Stimulated activated CD8-positive, alpha-beta memory T cell treated with anti-CD3 and anti-CD28 coated beads, Interleukin-12 subunit alpha, Interleukin-12 subunit beta, amount 100 ng/mL, for 4 hours (primary cell): Measurements from ENCODE around the gene ARHGEF37.
"Not testable (repeated sequence)": the region's sequence is repeated elsewhere in the genome, so short reads cannot be mapped to it uniquely, and the experiment has no call there.

ENCODE experiments used
- DNase-seq: peaks from one replicate; pipeline ENCODE4 v3.0.0-alpha.2; 2020; ENCODE audit warnings: low read depth

The ARHGEF37 gene

DNA sequence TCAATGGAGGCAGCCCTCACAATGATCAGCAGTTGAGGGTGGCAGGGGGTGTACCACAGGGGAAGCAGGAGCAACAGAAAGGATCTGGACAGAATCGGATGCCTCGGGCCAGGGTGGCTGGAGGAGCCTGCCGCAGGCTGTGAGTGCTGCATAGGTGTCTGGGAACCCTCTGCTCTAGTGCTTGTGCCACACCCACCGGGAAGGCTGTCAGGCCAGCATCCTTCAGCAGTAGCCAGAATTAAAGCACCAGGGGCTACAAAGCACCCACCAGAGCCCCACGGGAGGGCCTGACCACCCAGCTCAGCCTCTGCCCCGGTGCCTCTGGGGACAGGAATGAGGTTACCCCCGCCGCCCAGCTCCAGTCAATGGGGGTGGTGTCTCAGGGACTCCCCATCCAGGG is 49.0 kb downstream of the ARHGEF37 start:
- DNase-seq, result no peak

DNA sequence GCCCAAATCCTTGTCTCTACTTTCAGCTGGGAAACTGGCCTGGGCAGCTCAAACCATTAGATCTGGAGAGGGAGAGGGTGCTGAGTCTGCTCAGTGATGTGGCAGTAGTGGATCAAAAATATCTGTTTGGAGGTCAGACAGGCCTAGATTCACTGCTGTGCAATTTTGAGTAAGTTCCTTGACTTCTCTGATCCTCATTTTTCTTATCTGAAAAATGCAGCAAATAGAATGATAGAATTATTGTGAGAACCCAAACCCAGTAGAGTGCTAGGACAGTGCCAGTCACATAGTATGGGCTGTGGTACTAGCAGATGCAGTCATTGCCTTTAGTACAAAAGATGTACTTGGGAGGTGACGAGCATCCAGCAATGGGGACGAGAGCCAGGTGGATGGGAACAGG is 50.2 kb downstream of the ARHGEF37 start:
- no peak for DNase-seq

DNA sequence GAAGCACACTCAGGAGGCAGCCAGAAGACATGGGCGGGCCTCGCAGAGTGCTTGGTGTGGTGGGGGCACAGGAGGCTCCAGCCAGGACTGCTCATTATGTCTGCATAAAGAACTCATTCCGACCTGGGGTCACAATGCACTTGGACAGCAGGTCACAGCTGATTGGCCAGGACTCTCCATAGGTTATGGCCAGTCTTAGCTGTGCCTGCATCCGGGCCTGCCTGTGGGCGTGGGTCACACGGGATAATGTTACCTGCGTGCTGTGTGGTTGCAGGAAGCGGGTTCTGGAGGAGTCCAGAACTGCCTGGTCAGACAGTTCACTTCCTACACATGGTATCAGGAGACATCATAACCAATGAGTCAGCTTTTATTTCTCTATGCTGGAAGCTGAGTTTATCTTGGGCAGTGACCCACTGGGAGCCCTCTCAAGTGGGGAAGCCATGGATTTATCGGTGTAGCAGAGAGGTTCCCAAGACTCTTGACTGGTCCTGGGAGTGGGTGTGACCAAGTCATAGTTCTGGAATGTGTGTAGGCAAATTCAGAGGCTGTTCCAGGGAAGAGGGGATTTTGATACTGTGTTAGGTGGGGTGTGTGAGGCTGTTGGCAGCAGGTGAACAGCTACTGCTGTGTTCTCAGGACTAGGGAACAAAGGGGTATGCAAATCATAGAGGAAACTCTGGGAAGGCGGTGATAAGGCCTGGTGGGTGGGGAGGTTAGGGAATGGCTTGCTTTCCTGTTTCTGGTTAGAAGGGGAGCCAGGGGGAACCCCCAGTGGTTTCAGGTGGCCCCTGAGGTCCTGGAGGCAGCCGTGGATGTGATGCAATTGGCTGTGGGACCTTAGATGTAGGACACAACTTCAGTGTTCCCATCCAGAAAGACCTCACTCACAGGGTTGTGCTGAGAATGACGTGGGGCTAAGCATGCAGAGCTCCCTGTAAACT is 51.3 kb downstream of the ARHGEF37 start:
- no peak for DNase-seq

DNA sequence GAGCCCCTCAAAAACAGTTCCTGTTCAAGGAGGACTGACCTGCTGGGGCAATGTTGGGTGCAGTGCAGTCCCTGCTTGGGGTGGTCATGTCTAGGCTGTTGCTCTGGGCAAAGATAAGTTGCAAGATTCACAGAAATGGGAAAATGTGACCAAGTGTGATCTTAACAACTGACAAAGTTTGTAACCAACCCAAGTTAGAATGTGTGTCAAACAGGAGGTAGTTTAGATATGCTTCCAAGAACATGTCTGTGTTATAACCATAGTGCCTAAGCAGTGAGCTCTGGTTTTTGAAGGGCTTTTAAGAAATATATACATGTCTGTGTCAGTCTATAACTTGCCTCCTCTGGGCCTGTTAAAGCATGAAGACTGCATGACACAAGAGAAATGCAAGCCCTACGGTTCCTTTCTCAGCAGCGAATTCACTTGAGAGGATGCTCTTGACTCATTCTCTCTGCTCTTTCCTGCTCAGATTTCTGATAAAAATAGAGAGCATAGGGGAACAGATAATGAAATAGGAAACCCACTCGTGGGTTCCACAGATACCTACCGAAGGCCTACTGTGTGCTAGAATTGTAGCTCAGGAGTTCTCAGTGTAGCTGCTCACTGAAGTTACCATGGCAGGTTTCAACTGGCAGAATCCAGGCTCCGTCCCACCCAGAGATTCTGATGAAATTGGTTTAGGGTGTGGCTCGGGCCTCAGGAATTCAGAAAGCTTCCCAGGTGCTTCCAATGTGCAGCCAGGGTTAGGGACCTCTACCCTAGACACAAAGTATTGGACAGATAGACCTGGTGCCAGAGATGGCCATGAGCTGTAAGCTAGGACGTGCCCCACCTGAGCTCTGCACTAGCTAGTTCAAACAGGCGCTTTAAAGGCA is 52.4 kb downstream of the ARHGEF37 start:
- no peak for DNase-seq

DNA sequence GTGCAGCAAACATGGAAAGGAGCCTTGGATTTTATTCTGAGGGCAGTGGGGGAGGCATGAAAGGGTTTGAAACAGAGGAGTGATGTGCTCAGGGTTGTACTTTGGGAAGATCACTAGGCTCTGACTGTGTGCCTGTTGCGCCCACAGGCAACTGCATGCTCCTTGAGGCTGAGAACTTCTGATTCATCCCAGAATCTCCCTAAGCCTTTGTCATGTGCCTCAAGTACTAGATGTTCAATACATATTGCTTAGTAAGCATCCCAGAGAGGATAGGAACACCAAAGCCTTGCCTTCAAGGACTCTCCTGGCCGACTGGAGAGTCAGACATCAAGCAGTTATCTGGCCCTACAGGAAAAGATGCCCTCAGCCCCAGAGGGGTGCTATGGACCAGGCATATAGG is 54.1 kb downstream of the ARHGEF37 start:
- no peak for DNase-seq

DNA sequence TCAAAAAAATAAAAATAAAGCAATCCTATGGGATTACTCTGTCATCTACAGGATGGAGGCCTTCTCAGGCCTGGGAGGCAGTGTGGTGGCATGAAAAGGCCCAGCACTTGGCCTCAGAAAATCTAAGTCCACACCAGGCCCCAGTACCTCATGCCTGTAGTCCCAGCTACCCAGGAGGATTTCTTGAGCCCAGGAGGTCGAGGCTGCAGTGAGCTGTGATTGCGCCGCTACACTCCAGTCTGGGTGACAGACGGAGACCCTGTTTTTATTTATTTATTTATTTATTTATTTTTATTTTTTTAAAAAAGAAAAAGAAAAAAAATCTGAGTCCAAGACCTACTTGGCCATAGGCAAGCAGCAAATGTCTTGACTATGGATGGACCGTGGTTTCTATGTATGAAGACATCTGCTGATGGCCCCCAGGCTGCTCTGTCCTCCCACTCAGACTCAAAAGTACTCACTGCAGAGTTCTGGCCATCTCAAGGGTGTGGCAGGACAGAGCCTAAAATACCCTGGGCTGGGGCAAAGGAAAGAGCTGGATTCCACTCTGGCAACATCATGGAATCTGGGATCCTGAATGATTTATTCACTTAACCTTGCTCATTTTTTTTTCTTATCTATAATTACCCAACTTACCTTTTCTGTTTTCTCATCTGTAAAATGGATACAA is 55.0 kb downstream of the ARHGEF37 start:
- DNase-seq, result no peak

DNA sequence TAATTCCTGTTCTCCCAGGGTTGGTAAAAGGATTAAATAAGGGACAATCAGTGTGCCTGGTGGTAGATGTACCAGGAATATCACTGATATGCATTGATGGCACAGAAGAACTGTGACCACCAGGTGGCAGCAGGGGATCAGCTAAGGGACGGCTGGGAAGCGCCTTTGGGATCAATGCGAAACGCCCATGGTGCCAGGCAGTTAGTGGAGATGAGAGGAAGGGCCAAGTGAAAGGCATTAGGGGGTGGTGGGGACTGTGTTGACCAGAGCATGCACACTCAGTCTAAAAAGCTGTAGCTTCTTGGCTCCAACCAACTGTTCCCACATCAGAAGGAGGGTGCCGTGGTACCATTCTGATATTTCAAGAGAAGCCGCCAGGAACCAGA is 55.6 kb downstream of the ARHGEF37 start:
- peak; percentile 33 for DNase-seq

DNA sequence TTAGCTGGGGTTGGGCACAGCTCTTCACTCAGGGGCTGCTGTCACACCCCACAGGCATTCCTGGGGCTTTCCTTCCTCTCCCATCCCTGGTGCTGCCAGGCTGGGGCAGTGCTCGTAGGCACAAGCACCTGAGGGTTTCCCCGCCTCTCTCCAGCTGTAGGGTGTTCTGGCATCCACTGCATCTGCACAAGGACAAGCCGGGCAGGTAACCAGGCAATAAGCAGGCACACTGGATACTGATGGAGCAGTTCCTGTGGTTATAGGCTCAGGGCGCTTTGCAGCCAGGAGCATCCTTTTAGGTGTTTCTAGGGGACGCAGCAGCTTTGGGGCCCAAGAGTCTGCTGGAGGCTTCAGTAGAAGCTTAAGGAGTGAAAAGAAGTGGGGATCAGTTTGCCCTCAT is 56.8 kb downstream of the ARHGEF37 start:
- no peak for DNase-seq

DNA sequence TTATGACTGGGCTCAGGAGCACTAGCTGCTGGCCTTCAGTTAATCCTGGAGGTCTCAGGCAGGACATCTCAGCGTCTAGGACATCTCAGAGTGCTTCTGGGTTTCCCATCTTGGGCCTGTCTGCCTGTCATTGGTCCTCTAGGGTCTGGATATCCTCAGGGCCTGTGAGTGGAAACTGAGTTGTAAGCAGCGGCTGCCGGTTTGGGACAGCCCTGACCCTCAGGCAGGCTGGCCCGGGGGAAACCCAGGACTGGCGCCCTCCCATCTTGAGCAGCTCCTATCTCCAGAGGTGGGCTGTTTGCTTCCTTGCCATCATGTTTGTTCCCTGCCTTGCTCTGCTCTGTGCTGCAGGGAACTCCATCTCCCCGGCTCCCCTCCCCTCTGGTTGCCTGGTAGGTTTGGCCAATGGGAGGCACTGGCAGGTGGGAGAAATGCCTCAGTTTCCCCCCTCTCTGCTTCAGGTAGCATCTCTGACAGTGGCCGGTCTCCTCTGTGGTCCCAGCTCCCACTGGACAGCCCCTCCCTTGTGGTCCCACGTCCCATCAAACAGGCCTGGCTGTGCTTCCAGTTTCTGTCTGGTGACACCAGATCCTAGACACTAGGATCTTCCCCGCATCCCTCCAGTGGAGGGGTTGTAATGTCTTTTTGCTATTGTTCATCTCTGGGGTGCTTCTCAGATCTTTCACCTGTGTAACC is 57.4 kb downstream of the ARHGEF37 start:
- DNase-seq, result no peak

DNA sequence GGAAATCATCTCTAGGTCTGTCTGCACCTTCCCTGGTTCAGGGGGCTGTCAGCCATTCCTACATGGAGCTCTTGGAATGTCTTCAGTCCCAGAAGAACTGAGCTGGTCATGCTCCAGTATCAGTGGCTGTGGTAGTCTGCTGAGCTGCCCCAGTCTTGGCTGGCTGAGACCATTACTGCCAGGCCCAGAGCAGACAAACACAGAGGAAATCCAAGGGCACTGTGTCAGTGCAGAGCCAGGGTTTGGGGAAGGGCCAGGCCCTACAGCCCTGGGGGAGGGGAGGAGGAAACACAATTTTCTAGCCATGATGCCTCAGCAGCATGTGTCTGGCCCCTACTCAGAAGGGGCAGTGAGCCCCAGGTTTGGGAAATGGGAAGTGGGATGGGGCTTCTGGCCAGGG is 58.4 kb downstream of the ARHGEF37 start:
- no peak for DNase-seq

DNA sequence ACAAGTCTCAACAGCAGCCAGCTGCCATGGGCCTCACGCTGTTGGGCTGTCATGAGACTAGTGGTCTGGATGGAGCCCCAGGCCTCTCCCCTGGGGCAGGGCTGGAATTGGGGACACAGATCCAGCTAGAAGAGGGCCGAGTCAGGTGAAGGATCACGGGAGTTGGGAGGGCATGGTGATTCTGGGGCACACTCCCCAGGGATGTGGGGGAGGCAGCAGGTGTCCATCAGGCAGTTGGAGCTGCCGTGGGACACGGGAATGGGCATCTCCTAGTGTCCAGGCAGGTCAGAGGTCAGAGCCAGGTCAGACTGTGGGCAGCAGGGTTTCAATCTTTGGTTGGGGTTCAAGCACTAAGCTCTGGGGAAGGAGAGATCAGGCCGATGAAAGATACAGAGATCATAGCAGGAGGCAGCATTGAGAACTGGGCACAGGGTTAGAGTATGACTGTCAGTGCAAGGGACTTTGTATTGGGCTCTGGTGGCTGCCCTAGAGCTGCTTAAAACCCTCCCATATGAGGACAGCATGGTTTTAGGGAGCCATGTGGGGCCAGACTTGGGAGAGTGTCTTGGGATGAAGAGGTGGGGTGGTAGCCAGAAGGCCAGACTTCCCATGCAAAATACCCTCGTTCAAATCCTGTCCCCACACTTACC is 59.2 kb downstream of the ARHGEF37 start:
- DNase-seq, result no peak

DNA sequence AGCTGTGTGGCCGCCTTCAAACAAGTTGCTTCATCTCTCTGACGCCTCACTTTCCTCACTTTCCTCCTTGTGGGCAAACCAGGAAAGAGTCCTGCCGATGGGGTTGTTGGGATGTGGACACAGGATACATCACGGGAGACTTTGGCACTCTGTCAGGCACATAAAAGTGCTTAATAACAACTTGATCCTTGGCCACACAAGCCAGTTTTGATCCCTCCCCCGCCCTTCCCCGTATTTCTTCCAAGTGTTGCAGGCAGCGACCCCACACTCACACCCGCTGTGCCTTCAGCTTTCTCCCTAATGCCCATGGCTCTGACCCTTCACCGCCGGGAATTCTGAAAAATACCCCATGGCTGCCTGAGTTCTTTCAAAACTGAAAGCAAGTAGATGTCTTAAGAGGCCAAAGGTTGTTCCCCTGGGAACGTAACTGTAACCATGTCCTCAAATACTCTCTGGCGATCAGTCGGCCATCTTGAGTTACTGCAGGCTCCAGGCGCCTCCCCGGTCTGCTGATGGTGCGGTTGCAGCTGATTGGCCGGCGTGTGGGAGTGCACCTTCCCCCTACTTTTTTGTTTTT is 59.8 kb downstream of the ARHGEF37 start:
- DNase-seq, result no peak

DNA sequence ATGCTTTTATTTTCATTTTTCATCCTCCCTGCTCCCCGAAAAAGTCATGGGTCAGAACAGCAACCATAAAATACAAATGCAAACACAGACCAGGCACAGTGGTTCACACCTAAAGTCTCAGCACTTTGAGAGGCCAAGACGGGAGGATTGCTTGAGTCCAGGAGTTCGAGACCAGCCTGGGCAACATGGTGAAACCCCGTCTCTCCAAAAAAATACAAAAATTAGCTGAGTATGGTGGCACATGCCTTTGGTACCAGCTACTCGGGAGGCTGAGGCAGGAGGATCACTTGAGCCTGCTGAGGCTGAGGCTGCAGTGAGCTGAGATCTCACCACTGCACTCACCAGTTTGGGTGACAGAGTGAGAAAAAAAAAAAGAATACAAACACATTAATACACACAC is 60.3 kb downstream of the ARHGEF37 start:
- DNase-seq, result no peak

DNA sequence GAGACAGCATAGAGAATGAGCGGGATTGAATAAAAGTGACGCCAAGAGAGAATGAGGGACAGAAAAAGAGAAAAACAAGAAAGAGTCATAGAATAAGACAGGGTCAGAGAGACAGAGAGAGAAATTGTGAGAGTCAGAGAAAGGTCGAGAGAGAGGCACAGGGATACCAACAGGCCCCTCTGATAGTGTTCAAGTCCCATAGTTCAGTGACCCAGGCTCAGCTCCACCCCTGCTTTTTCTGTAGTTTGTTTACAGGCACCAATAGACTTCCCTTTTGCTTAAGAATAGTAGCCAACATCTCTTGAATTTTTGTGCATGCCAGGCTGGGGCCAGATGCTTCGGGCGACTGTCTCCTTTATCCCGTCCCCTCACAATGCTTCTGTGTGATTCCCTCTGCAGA is 62.5 kb downstream of the ARHGEF37 start:
- DNase-seq, result no peak

DNA sequence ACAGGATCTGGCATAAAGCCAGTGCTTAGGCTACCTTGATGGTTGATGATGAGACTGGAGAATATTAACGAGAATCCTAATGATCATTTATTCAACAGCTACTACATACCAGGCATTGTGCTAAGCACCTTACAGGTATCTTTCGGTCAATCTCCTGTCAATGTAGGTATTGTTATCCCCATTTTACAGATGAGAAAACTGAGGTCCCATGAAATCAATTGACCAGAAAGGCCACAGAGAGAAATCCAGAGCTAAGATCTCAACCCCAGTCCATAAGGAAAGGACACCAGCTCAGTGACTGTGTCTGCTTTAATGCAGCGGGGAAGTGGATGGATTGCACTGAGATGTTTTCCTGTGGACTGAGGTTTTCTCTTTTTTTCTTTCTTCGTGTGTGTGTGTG is 63.3 kb downstream of the ARHGEF37 start:
- DNase-seq, result no peak

DNA sequence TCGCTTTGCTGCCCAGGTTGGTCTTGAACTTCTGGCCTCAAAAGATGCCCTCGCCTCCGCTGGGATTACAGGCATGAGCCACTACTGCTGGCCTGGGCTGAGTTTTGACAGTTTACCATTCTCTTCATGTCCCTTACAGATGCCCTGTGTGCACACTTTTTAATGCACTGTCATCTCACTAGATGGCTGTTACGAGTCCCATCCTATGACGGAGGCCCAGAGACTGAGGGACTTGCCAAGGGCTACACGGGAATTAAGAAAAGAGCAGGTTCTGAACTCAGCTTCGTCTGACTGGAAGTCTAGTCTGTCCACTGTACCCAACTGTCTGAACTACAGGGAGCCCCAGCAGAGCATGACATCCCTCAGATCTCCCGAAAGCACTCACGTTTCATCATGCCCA is 63.9 kb downstream of the ARHGEF37 start:
- no peak for DNase-seq

DNA sequence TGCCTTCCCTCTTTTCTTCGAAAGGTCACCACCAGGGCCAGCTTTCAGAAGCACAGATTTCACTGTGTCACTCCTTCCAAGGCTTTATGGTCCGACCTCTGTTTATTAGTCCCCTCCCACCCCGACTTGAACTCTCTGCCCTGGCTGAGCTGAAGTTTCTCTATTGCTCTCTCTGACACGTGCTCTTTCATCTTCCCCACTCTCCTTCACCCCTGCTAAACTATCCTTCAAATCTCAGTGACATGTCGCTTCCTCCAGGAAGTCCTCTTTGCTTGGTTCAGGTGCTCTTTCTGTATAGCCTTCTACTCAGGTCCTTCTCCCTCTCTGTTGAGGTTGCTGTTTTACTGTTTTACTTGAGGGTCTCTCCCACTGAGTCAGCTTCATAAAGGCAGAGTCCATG is 64.4 kb downstream of the ARHGEF37 start:
- DNase-seq, result no peak

DNA sequence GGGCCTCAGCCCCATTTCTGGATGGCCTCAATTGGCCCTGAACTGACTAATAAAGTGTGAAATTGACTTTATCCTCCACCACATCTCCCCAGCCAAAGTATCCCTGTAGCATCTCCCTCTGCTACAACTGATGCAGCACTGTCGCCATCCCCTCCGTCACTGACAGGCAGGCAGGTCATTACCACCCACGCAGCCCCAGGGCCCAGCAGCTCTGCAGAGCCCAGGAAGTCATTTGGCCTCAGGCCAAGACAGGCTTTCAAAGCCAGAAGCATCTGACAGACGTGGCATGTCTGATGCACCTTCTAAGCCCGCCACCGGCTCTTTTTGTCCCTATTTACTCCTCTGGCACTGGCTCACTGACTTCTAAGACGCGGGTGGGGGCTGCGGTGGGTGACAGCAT is 65.3 kb downstream of the ARHGEF37 start:
- peak; percentile 6 for DNase-seq

DNA sequence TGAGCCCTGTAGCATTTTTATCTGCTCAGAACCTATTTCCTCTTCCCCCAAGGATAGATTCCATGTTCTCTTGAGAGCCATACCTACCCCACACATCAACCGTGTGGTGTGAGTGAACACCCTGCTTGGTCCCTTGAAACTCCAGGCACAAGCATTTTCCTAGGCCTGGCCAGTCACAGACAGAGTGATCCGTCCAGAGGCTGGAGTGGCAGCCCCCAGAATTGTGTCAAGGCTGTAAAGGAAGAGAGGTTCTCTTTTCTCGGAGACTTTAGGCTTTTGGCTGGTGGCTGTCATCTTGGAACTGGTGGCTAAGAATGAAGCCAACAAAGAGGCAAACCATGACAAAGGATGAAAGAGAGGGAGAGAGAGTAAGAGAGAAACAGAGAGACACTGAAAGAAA is 66.0 kb downstream of the ARHGEF37 start:
- DNase-seq, result no peak

DNA sequence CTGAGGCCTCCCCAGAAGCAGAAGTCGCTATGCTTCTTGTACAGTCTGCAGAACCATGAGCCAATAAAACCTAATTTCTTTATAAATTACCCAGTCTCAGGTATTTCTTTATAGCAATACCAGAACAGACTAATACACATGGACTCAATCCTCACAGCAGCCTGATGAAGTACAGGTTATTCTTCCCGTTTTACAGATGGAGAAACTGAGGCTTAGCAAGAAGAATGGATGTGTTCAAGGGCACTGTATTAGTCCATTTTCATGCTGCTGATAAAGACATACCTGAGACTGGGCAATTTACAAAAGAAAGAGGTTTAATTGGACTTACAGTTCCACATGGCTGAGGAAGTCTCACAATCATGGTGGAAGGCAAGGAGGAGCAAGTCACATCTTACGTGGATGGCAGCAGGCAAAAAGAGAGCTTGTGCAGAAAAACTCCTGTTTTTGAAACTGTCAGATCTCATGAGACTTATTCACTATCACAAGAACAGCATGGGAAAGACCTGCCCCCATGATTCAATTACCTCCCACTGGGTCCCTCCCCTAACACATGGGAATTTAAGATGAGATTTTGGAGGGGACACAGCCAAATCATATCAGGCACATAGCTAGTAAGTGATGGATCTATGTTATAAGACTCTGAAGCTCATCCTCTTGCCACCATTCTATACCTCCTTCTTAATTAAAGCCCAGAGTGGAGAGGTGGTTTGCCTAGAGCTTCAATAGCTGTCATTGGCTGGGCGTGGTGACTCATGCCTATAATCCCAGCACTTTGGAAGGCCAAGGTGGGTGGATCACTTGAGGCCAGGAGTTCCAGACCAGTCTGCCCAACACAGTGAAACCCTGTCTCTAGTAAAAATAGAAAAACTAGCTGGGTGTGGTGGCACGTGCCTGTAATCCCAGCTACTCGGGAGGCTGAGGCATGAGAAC is 67.4 kb downstream of the ARHGEF37 start:
- not testable (repeated sequence) for DNase-seq
